ENCODE measurements around the gene ZNF668.

DNA sequence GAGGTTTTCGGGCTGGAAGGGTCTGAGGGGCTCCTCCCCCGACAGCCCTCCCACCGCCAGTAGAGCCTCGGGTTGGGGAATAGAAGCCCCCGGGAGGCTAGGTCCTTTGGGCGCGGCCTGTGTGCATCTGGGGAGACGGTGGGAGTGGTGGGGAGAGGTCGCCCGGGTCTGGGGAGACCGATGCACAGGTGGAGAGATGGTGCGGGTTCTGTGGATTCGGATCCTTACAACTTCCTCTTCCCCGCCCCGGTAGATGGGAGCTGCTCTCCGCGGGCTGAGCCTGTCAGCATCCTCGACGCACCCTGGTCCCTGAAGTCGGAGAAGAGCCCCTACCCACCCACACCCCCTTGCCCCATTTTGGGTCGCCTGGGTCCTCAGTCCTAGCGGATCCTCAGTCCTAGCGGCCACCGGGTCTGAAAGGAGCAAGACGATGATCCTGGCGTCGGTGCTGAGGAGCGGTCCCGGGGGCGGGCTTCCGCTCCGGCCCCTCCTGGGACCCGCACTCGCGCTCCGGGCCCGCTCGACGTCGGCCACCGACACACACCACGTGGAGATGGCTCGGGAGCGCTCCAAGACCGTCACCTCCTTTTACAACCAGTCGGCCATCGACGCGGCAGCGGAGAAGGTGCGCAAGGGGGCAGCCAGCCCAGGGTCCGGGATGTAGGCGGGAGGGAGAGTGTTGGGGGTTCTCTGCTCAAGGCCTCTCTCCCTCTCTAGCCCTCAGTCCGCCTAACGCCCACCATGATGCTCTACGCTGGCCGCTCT is 34.9 kb upstream of the ZNF668 start:
- TF ChIP-seq, protein P1, sequence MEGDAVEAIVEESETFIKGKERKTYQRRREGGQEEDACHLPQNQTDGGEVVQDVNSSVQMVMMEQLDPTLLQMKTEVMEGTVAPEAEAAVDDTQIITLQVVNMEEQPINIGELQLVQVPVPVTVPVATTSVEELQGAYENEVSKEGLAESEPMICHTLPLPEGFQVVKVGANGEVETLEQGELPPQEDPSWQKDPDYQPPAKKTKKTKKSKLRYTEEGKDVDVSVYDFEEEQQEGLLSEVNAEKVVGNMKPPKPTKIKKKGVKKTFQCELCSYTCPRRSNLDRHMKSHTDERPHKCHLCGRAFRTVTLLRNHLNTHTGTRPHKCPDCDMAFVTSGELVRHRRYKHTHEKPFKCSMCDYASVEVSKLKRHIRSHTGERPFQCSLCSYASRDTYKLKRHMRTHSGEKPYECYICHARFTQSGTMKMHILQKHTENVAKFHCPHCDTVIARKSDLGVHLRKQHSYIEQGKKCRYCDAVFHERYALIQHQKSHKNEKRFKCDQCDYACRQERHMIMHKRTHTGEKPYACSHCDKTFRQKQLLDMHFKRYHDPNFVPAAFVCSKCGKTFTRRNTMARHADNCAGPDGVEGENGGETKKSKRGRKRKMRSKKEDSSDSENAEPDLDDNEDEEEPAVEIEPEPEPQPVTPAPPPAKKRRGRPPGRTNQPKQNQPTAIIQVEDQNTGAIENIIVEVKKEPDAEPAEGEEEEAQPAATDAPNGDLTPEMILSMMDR (IDR thresholded peaks at IDR 0.05), result no peak
- TF ChIP-seq POLR2A (IDR thresholded peaks at IDR 0.05) (no peak), EP300 (IDR thresholded peaks at IDR 0.05) (no peak)

Measured in ovary (tissue), 3 donors.